GM18505 (cell line): ENCODE measurements around the gene ADAMTS13.
"Not testable (repeated sequence)": the region's sequence is repeated elsewhere in the genome, so short reads cannot be mapped to it uniquely, and the experiment has no call there.

Experiments
- ATAC-seq: cut with Tn5 transposase; IDR thresholded peaks from one replicate; pipeline ENCODE4 v1.9.1; 2021; ENCODE audit not compliant: unreplicated experiment
- POLR2A ChIP-seq: IDR thresholded peaks from 4 replicates; pipeline ENCODE4 v1.6.1; 2011; ENCODE audit warnings: borderline replicate concordance; ENCODE audit not compliant: insufficient read depth, insufficient read length; ENCODE audit errors: extremely low read depth

The ADAMTS13 gene

GRCh38 chr9:133441571-133441970 is 19.4 kb downstream of the ADAMTS13 start:
- TF ChIP-seq POLR2A, result no peak
- ATAC-seq, result no peak

DNA sequence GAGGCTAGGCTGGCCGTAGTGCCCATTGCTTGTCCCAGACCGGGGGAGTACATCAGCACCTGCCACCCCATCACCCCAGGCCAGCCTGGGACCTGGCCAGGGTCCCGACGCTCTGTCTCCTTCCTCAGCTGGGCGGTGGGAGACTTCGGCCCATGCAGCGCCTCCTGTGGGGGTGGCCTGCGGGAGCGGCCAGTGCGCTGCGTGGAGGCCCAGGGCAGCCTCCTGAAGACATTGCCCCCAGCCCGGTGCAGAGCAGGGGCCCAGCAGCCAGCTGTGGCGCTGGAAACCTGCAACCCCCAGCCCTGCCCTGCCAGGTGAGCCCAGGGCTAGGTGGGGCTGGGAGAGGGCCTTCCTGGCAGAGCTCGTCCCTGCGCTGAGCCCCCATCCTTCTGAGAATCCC is 21.1 kb downstream of the ADAMTS13 start:
- no peak for TF ChIP-seq POLR2A
- no peak for ATAC-seq

DNA sequence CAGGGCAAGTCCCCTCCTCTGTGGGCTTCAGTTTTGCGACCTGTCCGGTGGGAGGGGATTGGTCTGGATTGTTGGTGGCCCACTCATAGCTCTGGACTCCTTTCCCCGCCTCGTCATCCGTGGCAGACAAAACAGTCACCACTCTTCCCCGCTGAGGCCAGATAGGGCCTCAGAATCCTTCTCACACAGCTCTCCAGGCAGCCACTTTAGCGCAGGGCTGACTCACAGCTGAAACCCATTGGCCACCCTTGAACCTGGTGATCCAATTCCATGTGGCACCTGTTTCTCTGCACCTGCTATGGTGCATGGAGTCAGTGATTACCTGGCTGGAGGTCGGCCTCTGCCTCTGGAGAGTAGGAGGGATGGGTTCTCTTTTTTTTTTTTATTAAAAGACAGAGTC is 21.8 kb downstream of the ADAMTS13 start:
- TF ChIP-seq POLR2A, result no peak
- no peak for ATAC-seq

GRCh38 chr9:133445293-133445969 is 23.3 kb downstream of the ADAMTS13 start:
- no peak for TF ChIP-seq POLR2A
- no peak for ATAC-seq

DNA sequence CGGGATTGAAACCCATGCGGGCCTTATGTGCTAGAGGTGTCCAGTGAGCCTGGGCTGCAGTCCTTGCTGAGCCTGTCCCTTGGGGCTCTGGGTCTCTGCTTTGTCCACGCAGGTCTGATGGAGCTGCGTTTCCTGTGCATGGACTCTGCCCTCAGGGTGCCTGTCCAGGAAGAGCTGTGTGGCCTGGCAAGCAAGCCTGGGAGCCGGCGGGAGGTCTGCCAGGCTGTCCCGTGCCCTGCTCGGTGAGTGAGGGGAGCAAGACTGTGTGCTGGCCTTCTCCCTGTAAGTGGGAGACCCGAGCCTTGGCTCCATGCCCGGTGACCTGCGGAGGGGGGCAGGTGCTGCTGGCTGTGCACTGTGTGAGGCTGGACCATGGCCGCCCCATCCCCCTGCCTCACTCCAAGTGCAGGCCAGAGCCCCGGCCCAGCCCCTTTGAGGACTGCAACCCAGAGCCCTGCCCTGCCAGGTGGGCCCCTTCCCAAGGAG is 26.4 kb downstream of the ADAMTS13 start:
- no peak for TF ChIP-seq POLR2A
- ATAC-seq, result no peak

DNA sequence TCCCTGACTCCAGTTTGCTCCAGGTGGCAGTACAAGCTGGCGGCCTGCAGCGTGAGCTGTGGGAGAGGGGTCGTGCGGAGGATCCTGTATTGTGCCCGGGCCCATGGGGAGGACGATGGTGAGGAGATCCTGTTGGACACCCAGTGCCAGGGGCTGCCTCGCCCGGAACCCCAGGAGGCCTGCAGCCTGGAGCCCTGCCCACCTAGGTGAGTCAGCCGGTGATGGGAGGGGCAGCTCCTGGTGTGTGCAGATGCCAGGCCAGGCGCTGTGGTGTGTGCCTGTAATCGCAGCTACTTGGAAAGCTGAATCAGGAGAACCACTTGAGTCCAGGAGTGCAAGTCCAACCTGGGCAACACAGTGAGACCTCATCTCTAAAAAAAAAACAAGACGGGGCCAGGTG is 27.6 kb downstream of the ADAMTS13 start:
- TF ChIP-seq POLR2A, result no peak
- no peak for ATAC-seq

- ATAC-seq, result not testable (repeated sequence)
Measured at GRCh38 chr9:133451865-133452264, 29.7 kb downstream of the ADAMTS13 start.

GRCh38 chr9:133452562-133452961 is 30.4 kb downstream of the ADAMTS13 start:
- no peak for ATAC-seq
- no peak for TF ChIP-seq POLR2A

DNA sequence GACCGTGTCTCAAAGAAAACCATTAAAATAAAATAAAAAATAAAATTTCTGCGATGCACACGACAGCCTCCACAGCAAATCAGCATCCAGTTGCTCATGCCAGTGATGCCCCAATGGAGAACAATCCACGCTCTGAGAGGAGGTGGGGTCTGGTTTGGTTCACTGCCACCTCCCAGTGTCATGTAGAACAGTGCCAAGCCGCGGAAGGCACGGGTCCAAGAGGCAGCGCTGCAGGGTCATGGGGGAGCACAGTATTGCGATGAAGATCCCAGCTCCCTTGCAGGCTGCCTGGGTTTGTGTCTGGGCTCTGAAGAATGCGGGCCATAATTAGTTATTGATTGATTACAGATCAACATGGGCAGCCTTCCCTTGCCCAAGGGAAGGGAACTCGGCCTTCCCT is 31.5 kb downstream of the ADAMTS13 start:
- ATAC-seq, result no peak
- no peak for TF ChIP-seq POLR2A

- TF ChIP-seq POLR2A, result no peak
- ATAC-seq, result no peak
Measured at GRCh38 chr9:133454325-133454724, 32.2 kb downstream of the ADAMTS13 start.

DNA sequence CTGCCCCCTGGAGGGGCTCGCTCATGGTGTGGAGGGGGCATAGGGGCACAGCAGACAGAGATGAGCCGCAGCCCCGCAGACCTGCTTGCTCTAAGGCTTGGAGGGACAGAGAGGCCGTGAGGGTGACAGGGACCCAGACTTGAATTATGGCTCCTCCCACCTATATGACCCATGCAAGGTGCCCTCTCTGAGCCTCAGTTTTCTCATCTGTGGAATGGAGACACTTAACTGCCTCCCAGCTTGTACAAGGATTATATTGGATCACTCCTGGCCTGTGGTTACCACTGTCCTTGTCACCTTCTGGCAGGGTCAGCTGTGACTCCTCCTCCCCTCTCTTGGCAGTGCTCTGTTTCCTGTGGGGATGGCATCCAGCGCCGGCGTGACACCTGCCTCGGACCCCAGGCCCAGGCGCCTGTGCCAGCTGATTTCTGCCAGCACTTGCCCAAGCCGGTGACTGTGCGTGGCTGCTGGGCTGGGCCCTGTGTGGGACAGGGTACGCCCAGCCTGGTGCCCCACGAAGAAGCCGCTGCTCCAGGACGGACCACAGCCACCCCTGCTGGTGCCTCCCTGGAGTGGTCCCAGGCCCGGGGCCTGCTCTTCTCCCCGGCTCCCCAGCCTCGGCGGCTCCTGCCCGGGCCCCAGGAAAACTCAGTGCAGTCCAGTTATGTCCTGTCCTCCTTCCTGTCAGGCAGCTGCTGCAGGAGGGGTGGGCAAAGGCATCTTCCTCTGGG is 32.9 kb downstream of the ADAMTS13 start:
- TF ChIP-seq POLR2A, result no peak
- ATAC-seq, result no peak

DNA sequence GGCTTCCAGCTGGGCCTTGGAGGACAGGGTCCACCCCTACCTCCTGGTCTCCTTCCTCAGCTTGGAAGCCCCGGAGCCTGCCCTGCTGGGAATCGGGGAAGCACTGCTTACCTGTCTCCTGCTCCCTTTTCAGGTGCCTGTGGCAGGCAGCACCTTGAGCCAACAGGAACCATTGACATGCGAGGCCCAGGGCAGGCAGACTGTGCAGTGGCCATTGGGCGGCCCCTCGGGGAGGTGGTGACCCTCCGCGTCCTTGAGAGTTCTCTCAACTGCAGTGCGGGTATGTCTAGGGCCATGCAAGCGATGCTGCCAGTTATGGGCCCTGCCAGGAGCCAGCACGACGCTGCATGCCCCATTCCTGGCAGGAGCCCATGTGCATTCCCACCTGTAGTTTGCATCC is 33.8 kb downstream of the ADAMTS13 start:
- no peak for TF ChIP-seq POLR2A
- ATAC-seq, result no peak

DNA sequence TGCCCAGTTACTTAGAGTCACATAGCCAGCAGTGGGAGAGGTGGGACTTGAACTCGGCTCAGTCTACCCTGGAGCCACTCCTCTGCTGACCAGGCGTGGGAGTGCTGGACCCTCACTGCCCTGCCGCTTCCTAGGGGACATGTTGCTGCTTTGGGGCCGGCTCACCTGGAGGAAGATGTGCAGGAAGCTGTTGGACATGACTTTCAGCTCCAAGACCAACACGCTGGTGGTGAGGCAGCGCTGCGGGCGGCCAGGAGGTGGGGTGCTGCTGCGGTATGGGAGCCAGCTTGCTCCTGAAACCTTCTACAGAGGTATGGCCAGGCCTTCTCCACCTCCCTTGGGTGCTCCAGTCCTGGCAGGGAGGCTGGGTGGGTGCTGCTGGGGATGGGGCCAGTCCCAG is 34.2 kb downstream of the ADAMTS13 start:
- ATAC-seq, result no peak
- no peak for TF ChIP-seq POLR2A

DNA sequence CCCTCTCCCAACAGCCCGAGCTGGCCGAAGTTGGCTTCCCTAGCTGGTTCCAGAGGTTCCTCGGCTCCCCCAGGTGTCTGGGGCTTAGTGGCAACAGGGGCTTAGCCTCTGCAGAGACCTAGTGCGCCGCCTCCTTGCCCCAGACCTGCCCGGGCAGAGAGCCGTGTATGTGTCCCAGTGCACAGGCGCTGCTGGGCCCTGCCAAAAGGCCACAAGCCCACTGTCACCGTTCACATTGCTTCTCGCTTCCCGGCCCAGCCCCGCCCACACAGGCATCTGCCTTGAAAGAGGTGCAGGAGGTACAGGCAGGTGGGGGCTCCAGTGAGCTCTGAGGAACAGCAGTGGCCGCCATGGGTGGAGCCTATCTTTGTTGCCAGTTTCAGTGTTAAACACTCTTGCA is 35.1 kb downstream of the ADAMTS13 start:
- TF ChIP-seq POLR2A, result no peak
- ATAC-seq, result no peak

- TF ChIP-seq POLR2A, result no peak
- no peak for ATAC-seq
Measured at GRCh38 chr9:133457748-133458147, 35.6 kb downstream of the ADAMTS13 start.

GRCh38 chr9:133458643-133459312 is 36.6 kb downstream of the ADAMTS13 start:
- TF ChIP-seq POLR2A, result no peak
- no peak for ATAC-seq
